Activated CD4-positive, alpha-beta T cell treated with anti-CD3 and anti-CD28 coated beads, Interleukin-2, amount 50 U/mL, for 48 hours (primary cell): ENCODE results near the gene PHF20.
"Not testable (repeated sequence)": the region's sequence is repeated elsewhere in the genome, so short reads cannot be mapped to it uniquely, and the experiment has no call there.

Experiments
- DNase-seq, 2 experiments: peaks; one replicate each; pipeline ENCODE4 v3.0.0-alpha.2; 2020

The PHF20 gene

DNA sequence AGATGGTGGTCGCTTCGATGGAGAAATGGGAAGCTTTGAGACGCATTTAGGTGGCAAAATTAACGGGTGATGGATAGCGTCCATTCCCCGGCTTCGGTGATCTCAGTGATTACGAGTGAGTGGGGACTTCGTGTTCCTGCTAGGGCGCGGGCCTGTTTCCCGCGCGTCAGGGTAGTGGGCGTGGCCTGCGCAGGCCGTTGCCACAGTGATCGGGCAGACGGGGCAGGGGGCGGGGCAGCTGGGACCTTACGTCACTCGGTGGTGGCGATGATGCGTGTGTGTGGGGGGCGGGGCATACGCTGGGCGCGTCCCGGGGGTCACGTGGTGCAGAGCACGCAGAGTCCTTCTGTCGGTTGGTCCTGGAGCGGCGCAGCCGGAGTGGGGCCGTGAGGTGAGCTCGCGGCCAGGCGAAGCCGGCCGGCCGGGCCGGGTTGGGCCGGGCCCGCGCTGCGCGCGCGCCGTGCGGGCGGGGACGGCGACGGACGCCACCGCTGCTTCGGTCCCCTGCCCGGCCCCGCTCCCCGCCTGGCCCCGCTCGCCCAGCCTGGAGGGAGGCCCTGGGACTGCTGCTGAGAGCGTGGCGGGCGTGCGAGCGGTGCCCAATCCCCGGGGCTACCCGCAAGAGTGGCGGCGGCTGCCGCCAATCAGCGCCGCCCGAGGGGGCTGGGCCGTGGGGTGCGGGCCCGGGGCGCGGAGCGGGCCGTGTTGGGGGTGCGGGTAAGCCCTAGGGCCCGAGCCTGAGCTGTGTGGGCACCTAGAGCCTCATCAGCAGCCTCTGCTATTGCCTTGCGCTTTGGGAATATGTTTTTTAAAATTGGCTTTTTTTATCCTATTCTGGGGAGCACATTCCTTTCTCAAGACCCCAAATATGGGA, at the start of gene PHF20:
Gene PHF20 (plus strand): TSS at position 327 of the 874 bp plus-strand sequence. CDS start 29,508 bp downstream, outside the sequence.
- peak; percentile 100 for DNase-seq

DNA sequence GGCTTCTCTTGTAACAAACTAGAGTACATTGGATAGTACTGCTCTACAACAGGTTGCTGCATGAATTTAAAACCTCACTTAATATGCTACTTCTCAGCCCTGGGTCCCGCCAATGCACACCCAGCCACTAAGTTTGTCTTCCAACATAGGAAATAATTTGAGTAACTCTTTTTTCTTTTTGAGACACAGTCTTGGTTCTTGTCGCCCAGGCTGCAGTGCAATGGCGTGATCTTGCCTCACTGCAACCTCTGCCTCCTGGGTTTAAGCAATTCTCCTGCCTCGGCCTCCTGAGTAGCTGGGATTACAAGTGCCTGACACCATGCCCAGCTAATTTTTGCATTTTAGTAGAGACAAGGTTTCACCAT, 48.6 kb upstream of the PHF20 start:
- DNase-seq: not testable (repeated sequence)

DNA sequence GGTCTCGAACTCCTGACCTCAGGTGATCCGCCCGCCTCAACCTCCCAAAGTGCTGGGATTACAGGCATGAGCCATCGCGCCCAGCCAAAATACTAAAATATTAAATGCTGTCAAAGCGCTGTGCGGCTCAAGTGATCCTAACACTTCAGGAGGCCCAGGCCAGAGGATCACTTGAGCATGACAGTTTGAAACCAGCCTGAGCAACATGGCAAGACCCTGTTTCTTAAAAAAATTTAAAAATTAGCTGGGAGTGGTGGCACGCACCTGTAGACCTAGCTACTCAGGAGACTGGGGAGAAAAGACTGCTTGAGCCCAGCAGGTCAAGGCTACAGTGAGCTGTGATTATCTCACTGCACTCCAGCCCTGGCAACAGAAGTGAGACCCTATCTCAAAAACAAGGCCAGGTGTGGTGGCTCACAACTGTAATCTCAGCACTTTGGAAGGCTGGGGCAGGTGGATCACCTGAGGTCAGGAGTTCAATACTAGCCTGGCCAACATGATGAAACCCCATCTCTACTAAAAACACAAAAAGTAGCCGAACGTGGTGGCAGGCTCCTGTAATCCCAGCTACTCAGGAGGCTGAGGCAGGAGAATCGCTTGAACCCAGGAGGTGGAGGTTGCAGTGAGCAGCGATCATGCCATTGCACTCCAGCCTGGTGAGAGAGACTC, 48.0 kb upstream of the PHF20 start:
- not testable (repeated sequence) for DNase-seq

DNA sequence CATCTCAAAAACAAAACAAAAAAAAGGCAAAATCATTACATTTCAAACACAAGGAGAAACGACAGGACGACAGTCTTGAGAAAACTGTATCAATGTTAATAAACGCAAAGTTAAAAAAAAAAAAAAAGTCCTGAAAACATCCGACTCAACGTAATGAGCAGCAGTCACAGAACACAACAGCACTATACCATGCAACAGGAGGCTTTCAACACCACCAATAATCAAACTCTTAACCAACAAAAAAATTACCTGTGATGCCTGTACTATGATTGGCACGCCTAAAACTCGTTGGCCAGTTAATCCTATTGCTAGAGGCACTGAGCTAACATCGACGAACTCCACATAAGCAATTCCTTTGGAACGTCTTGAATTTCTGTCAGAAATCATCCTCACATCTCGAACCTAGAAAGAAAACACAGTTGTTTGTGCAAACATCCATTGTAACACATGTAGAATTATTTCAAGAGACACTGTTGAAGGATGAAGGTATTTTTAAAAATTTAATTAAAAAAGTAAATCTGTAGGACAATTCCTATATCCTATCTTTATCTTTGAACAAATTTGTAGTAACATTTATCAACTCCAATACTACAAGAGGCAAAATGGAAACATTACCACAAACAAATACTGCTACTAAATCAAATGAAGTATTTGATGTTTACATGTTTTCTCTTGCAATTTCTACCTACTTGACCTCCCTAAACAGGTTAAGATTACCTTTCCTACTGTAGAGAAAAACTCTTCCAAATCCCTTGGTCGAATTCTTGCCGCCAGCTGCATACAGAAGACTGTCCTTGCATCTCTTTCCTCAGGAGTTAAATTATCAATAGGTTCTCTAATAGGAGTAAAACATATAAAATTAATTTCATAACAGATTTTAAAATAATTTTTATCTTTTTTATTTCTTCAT, 47.2 kb upstream of the PHF20 start:
- DNase-seq: no peak

DNA sequence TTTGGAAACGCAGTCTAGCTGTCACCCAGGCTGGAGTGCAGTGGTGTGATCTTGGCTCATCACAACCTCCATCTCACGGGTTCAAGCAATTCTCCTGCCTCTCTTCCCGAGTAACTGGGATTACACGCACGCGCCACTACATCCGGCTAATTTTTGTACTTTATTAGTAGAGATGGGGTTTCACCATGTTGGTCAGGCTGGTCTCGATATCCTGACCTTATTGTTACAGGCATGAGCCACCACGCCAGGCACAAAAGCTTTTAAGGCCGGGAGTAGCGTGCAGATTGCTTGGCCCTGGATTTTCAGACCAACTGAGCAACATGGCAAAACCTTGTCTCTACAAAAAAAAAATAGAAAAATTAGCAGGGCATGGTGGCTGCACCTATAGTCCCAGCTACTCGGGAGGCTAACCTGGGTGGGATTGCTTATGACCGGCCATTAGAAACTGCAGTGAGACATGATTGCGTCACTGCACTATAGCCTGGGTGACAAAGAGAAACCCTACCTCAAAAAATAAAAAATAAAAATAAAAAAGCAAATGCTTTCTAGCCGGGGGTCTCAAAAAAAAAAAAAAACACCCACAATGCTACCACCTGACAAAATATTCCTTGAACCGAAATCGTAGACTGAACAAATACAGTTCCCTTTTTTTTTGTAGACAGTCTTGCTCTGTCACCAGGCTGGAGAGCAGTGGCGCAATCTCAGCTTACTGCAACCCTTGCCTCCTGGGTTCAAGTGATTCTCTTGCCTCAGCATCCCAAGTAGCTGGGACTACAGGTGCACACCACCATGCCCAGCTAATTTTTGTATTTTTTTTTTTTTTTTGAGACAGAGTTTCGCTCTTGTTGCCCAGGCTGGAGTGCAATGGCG, 44.7 kb upstream of the PHF20 start:
- no peak for DNase-seq

DNA sequence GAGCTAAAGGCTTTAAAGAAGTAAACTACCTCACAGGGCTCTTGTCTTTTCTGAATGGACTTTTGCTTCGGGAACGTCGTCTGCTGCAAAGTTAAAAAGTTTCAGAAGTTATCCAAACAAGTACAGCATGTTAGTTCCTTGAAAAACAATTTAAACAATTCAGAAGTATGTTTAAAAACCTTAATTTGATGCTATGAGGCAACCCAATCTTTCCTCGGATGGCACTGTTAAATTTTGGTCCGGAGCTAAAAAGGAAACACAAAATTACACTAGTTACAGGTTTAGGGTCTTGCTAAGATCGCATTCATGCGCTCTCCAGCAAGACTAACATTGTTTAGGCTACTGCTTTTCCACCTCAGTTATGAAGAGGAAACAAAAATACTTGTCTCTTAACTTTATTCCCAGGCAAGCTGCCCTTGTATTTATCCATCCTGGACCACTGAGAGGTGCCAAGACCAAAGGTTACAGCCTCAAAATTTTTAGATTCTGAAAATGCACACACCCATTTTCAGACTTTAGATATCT, 42.5 kb upstream of the PHF20 start:
- no peak for DNase-seq

DNA sequence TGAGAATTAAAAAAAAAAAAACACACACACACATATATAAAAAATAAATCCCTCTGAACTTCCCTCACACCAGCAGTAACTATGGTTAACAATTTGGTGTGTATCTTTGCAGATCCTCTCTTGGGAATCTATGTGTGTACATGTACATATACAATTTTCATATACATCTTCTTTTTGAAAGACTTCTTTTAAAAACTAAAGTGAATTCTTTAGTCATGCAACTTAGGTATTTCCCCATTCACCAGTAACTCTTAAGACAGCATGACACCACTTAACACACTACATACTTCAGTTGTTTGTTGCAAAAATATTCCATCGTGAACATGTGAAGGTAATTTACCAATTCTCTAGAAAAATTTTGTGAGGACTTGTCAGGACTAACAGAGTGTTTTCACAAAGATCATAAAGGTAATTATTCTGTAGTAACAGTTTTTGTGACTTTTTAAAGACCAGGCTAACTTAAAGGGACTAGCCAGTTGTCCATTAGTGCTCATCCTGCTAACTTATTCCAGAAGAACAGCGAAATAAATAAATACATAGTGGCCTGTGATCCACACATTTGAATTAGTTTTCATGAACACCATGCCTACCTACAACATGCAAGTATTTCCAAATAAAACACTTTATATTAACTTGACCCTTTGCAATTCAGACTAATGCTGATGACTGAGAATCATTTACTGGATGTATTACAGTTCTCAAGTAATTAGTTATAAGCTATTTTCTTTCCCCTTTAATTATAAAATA, 41.8 kb upstream of the PHF20 start:
- no peak for DNase-seq

DNA sequence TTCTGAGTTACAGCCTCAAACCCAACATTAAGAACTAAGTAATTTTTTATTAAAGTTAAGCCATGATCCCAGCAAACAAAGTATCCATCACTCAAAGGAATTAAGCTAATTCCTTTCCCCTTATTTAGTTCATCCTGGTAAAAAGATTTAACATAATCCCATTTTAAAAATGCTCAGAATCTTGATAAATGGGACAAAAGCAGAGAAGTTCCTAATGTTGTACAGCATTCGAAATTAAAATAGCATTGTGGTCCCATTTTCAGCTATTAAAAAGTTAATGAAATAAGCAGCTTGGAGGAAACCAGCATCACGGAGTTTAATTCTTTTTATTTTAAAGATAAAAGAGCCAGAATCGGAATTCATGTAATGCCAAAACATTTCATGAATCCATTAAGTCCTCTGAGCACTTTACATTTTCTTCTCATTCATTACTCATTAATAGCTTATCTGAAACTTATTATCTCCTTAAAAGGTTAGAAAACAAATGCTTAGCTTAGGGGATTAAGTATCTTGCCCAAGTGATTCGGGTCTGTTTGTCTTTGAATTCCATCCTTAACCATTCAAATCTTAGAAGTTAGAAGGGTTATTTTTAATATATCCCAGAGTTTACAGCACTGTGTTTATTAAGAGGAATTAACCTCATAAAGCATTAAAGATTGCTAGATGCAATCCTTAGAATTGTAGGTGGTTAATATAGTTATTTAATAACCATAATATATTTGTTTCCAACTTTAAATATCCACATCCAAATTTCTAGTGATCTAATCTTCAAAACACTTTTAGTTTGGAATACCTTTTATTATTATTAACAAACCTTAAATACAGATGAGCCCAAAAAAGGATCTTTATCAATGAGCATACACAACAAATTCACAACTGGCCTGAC, 41.0 kb upstream of the PHF20 start:
- no peak for DNase-seq

DNA sequence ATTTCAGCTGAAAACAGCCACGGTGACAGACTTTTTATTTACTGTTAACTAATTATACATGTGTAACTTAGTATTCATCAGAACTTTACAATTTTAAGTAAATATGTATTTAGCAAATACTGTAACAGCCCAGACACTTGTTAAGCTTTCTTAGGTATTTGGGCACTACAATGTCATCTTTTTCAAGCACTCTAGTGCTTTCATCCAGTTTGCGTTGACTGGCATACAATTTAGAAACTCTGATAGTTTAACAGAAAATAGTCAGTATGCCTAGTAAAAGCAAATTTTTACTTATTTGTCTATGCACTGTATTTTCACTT, 40.4 kb upstream of the PHF20 start:
- DNase-seq: no peak

DNA sequence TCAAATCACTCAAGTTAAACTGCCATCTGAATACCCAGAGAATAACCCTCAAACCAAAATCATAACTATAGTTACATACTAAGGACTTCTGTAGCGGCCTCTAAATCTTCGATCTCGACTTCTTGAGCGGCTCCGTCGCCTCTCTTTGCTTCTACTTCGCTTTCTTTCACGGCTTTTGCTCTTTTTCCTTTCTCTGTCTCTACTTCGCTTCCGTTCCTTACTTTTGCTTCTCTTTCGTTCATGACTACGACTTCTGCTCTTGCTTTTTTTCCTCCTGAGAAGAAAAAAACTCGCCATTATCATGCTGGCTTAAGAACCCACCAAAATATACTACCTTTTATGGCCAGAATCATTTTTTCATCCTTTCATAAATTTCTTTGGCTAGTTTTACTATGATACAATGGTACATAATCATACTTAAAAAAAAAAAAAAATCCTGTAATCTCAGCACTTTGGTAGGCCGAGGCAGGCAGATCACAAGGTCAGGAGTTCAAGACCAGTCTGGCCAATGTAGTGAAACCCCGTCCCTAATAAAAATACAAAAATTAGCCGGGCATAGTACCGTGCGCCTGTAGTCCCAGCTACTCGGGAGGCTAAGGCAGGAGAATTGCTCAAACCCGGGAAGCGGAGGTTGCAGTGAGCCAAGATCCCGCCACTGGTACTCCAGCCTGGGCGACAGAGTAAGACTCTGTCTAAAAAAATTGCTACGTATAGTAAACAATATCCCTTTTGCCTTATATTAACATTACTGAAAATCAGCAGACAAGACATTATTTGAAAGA, 39.8 kb upstream of the PHF20 start:
- DNase-seq: no peak

DNA sequence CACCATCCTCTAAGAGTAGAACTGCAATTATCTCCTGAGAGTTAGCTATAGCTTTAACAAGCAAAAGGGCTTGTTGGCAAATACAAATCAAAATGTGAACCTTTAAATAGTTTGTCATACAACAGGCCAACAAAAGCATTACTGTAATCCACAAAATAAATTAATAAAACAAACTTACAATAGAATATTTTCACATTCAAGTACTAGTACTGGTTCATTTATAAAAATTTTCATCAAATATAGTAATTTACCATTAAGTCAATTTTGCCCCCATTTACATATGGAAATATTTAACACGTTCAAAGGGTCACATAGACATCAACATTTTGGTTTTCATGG, 39.2 kb upstream of the PHF20 start:
- DNase-seq: no peak

DNA sequence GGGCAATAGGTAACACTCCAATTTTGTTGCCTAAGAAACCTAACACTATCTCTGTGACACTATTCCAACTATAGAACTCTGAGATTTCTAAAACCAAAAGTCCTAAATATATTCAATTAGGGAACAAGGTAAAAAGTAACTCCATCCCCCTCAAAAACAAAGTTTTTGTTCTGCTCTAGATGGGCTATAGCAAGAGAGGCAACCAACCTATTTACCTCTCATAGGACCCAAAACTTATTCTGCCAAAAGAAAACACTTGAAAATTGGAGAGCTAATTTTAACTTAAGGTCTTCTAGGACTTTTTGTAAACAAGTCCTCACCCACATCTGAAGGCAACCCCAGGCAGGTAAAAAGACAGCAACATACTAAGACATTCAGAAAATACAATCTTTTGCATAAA, 37.4 kb upstream of the PHF20 start:
- DNase-seq: no peak

DNA sequence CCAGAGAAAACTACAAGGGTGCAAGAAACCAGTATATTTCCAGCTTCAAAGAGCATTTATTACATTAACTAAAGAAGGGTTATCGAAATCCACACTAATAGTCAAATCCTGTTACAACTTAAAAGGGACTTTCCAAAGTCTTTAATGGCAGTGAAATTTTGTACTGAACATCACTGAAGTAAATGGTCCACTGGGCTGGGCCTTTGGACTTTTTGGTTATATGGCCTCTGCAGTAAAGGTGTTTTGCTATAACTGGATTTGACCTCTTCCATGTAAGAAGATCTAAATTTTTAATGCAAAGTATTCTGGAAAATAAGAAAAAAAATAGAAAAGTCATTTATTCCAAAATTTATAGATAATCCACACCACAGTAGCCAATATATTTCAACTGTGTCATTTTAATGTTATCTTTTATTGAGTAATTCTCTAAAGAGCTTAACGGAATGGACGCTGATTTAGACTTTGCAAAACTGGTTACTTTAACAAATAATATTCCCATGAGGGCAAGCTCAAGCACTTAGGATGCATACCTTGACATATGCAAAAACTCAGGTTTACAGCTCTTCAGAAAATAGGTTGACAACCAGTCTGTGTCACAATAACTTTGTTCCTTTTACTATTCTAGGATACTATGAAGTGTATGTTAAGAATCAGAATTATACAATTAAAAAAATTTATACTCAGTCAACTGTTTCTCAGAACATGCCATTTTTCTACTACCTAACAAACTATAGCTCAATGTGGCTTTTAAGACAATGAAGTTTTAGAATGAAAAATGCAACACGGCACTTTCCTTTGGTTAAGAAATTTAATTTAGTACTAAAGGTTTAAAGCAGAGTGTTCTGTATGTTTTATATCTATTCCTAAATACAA, 36.8 kb upstream of the PHF20 start:
- no peak for DNase-seq

DNA sequence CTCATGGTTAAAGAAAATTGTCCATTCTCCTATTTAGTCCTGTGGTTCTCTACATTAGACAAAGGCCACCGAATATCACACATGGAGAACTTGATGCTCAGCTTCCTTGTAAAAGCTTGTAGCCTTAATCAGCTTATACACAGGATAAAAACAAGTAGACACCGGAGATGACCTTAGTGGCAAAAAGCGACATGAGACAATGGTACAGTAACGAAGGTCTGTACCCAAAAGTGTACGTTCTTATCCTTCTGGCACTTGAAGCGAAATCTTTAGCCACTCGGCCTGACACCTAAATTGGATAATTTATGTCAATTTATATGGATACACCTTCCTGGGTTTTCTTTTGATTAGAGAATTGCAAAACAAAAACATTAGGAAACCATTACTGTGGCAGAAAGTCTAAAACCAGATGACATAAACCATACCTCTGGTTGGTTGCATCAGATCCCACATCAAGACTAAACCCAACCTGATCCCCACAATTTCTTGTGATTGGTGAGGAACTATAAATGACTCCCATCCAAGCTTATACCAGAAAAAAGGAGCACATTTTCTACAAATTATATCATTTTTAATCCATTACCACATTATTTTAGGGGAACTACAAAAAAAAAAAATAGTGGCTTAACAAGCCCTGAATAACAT, 35.9 kb upstream of the PHF20 start:
- DNase-seq: no peak

DNA sequence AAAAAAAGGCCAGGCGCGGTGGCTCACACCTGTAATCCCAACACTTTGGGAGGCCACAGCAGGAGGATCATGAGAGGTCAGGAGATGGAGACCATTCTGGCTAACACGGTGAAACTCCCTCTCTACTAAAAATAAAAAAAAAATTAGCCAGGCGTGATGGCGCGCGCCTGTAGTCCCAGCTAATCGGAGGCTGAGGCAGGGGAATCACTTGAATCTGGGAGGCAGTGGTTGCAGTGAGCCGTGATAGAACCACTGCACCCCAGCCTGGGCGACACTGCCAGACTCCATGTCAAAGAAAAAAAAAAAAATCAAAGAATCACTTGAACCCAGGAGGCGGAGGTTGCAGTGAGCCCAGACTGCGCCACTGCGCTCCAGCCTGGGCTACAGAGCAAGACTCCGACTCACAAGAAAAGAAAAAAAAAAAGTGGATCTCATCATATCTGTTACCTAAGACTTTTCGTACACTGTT, 33.9 kb upstream of the PHF20 start:
- DNase-seq: no peak

DNA sequence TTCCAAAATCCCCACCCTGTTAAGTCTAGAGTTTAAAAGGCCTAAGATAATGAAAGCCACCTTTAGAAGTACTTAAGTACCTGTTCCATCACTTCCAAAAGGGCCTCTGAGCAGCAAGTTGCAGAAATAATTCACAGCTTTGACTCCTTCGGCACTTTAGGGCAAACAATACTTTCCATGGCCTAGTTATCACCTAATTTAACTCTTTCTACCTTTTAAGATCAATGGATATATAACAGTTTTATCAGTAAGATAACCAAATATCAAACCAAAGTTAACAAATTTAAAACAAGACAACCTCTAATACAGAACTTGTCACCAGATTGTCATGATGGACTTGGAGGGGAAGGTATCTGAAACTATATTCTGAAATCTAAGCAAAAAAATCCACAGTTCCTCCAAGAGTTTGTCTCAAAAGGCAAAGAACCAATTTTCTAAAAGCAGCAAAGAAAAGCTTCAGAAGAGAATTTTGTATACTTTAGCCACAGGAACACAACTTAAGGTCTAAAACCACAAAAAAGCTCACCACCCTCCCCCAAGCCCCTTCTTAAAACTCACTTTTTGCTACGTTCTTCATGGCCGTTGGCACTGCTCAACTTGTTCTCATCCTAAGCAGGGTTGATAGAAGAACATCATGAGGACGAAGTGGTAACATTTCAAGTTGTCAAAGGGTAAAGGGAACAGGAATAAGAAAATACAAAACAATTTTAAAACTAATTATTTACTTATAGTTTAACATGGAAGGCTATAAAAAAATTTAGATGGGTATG, 33.2 kb upstream of the PHF20 start:
- DNase-seq: no peak
